ENCODE data around the gene CANT1.
"Not testable (repeated sequence)": the region's sequence is repeated elsewhere in the genome, so short reads cannot be mapped to it uniquely, and the experiment has no call there.

The CANT1 gene

DNA sequence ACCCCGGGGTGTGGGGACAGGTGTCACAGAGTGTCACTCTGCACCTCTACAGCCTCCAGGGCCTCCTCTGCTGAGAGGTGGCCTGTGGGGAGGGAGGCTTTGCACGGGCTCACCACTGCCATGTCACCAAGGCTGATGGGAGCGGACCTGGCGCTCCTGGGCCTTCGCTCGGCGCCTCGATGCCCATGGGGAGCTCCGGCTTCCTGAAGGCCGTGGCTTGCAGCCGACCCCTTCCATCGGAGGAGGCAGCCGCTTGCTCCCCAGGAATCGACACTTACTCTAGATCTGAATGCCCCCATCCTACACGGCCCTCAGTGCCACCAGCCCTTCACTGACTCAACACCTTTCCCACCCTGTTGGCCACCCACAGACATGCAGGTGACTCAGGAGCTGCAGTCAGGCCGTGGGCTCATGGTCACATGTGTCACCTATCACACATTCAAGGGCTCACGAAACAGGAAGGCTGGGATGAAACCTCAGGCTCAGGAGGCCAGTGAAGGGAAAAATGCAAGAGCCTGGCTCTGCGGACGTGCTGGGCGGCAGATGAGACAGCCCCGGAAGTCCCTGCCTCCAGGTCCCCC lies 41.7 kb downstream of the CANT1 start:
- H3K4me3 ChIP-seq (replicated peaks; ENCODE audit: low read depth, low read length): no peak overlapping the region
- no peak for DNase-seq (ENCODE audit: extremely low read depth, low read depth)
- TF ChIP-seq, protein P1, sequence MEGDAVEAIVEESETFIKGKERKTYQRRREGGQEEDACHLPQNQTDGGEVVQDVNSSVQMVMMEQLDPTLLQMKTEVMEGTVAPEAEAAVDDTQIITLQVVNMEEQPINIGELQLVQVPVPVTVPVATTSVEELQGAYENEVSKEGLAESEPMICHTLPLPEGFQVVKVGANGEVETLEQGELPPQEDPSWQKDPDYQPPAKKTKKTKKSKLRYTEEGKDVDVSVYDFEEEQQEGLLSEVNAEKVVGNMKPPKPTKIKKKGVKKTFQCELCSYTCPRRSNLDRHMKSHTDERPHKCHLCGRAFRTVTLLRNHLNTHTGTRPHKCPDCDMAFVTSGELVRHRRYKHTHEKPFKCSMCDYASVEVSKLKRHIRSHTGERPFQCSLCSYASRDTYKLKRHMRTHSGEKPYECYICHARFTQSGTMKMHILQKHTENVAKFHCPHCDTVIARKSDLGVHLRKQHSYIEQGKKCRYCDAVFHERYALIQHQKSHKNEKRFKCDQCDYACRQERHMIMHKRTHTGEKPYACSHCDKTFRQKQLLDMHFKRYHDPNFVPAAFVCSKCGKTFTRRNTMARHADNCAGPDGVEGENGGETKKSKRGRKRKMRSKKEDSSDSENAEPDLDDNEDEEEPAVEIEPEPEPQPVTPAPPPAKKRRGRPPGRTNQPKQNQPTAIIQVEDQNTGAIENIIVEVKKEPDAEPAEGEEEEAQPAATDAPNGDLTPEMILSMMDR (IDR thresholded peaks at IDR 0.05; ENCODE audit: low read depth, low read length, missing control alignments): no peak

DNA sequence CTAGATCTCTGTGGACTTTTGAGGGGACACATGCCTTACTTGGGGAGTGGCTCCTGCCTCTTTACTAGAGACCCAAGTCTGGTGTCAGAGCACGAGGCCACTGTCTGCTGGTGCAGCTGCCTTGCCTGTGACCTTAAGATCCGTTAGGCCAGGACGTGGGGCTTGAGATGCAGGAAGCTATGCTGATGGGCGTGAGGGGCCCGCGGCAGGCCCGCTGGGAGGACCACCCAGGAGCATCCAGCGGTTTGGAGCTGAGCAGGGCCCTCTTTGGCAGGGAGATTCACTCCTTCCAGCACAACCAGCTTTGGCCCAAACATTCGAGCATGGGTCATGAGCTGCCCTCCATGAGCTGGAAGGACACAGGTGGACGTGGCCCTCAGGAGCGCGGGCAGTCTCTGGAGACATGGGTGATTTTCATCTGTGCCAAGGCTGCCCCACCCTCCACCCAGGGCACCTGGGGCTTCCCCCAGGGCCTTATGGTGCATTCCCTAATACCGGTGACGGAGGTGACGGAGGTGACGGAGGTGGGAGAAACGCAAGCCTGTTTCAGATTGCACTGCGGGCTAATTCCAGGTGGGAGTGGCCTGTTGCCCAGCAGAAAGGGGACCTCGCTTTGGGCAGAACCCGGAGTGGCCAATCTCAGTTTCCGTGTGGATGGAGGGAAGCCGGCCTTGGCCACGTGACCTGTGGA lies 42.5 kb downstream of the CANT1 start:
- no peak overlapping the region for H3K4me3 ChIP-seq (replicated peaks; ENCODE audit: low read depth, low read length)
- TF ChIP-seq, protein P1 (IDR thresholded peaks at IDR 0.05; ENCODE audit: low read depth, low read length, missing control alignments): no peak
- DNase-seq (ENCODE audit: extremely low read depth, low read depth): no peak

DNA sequence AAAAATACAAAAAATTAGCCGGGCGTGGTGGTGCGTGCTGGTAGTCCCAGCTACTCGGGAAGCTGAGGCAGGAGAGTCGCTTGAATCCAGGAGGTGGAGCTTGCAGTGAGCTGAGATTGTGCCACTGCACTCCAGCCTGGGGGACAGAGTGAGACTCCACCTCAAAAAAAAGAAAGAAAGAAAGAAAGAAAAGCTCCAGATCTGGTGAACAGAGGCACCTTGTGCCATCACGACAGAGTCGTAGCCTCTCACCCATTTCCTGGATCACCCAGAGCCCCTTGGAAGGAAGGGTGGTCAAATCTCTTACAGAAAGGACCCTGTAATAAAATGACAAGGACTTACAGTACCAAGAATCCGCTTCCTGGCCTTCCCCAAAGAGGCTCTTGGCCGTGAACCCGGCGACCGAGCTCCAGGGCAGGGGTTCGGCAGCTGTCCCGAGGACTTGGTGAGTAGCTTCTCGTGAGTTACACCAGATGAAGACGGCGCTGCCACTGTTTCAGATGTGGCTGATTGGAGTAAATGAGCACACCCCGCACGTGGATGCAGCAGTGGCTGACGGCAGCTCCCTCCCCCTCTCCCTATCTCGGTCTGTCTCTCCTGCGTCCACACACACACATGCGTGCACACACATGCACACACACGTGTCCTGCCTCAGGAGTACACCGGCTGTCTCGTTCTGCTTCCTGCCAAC lies 43.3 kb downstream of the CANT1 start:
- TF ChIP-seq, protein P1 (IDR thresholded peaks at IDR 0.05; ENCODE audit: low read depth, low read length, missing control alignments): no peak
- DNase-seq (ENCODE audit: extremely low read depth, low read depth): no peak
- no peak overlapping the region for H3K4me3 ChIP-seq (replicated peaks; ENCODE audit: low read depth, low read length)

DNA sequence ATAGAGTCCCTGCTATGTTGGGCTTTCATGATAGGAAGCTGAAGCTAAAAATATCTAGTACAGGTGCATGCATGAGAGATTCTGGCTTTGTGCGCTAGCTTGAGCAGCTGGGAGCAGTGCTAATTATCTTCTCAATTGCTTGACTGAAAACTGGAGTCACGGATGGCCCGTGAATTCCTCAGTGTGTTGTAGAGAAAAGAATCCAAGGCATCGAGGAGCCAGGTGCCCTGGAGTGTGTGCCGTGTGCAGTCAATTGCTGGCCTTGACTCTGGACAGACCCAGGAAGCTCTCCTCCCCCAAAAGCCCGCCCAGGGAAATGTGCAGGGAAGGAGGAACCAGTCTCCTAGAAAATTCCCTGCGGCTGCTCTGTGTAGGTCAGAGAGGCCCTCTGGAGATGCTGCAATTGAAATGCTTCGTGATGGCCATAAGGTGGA lies 44.1 kb downstream of the CANT1 start:
- TF ChIP-seq, protein P1 (IDR thresholded peaks at IDR 0.05; ENCODE audit: low read depth, low read length, missing control alignments): no peak
- DNase-seq (ENCODE audit: extremely low read depth, low read depth): no peak

DNA sequence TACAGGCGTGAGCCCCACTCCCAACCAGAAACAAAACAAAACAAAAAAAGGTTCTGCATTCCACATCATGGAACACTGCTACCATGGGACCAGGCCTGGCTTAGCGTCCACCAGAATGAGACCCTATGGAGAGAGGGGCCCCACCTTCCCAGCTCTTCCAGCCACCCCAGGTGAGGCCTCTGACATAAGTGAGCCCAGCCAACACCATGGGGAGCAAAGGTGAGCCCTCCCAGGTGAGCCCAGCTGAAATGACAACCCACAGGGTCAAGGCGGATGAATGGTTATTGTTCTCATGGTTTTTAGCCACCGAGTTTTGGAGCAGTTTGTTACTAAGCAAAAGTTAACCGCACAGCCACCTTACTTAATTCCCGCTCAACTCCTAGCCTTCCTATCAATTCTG lies 46.2 kb downstream of the CANT1 start:
- no peak overlapping the region for H3K4me3 ChIP-seq (replicated peaks; ENCODE audit: low read depth, low read length)
- DNase-seq (ENCODE audit: extremely low read depth, low read depth): no peak
- TF ChIP-seq, protein P1 (IDR thresholded peaks at IDR 0.05; ENCODE audit: low read depth, low read length, missing control alignments): no peak

More for the DNA sequence above, 44.1 kb downstream of the CANT1 start:
- no peak overlapping the region for H3K4me3 ChIP-seq (replicated peaks; ENCODE audit: low read depth, low read length)

DNA sequence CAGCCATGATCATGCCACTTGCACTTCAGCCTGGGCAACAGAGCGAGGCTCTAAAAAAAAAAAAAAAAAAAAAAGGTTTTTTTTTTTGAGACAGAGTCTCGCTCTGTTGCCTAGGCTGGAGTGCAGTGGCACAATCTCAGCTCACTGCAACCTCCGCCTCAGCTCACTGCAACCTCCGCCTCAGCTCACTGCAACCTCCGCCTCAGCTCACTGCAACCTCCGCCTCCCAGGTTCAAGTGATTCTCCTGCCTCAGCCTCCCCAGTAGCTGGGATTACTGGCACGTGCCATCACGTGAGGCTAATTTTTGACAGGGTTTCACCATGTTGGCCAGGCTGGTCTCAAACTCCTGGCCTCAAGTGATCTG lies 46.6 kb downstream of the CANT1 start:
- not testable (repeated sequence) for H3K4me3 ChIP-seq (replicated peaks; ENCODE audit: low read depth, low read length); DNase-seq (ENCODE audit: extremely low read depth, low read depth)

DNA sequence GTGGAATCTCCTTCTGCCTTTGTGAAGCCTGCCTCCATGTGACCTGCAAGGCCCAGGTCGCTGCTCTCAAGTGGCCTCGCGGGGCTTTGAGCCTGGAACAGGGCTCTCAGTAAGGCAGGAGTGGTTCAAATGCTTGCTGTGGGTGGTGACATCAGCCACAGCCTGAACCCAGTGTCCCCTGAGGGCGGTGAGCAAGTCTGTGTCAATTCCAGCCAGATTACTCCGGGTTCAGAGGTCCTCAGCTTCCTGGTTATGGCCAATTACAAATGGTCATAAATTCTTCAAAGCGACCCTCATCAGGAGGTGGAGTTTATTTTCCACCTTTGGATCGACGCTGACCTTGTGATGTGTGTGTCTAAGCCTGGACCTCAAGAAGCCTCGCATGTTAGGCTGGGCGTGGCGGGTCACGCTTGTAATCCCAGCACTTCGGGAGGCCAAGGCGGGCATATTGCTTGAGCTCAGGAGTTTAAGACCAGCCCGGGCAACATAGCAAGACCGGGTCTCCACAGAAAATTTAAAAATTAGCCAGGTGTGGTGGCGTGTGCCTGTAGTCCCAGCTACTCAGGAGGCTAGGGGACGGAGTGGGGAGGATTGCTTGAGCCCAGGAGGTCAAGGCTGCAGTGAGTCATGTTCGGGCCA lies 47.1 kb downstream of the CANT1 start:
- no peak overlapping the region for H3K4me3 ChIP-seq (replicated peaks; ENCODE audit: low read depth, low read length)
- TF ChIP-seq, protein P1 (IDR thresholded peaks at IDR 0.05; ENCODE audit: low read depth, low read length, missing control alignments): no peak
- no peak for DNase-seq (ENCODE audit: extremely low read depth, low read depth)
